K562 (cell line): ENCODE data around the gene GRIK5. TPM values are rescaled to one million over a fixed set of nuclear protein-coding genes. Genes with fewer than 3 reads are reported as not detected.

Source experiments
- BHLHE40 ChIP-seq: IDR thresholded peaks from 2 replicates; pipeline ENCODE4 v1.6.1; 2011; ENCODE audit warnings: low read length, improper control_type of control experiment
- CBX1 ChIP-seq: sonication (generic); IDR thresholded peaks from 2 replicates; pipeline ENCODE4 v1.6.1; 2016; ENCODE audit warnings: antibody characterized with exemption, low read depth, mild to moderate bottlenecking
- DDX20 ChIP-seq: fragments of 450-650 bp; IDR thresholded peaks from 2 replicates; pipeline ENCODE4 v1.6.1; 2016; ENCODE audit warnings: missing genetic modification characterization, low read depth, mild to moderate bottlenecking, missing compliant biosample characterization, moderate library complexity
- KLF10 ChIP-seq: fragments of 250-450 bp; sonication (Bioruptor Pico); IDR thresholded peaks from 2 replicates; pipeline ENCODE4 v1.6.1; 2021; ENCODE audit warnings: matching md5 sums
- NFIX ChIP-seq: fragments of 250-450 bp; sonication (Bioruptor Pico); IDR thresholded peaks from 2 replicates; pipeline ENCODE4 v1.4.0; 2020; ENCODE audit warnings: low read depth, mild to moderate bottlenecking, moderate library complexity
- POLR2G ChIP-seq: fragments of 200-400 bp; formaldehyde crosslinking; IDR thresholded peaks from 2 replicates; pipeline ENCODE4 v1.6.1; 2017; ENCODE audit warnings: low read depth, mild to moderate bottlenecking, antibody characterized with exemption, low read length, moderate library complexity
- RFX1 ChIP-seq: fragments of 450-650 bp; IDR thresholded peaks from 2 replicates; pipeline ENCODE4 v1.6.1; 2016; ENCODE audit warnings: mild to moderate bottlenecking, moderate library complexity
- ZNF124 ChIP-seq: sonication (generic); formaldehyde crosslinking; IDR thresholded peaks from 2 replicates; pipeline ENCODE4 v1.8.1; 2022; ENCODE audit warnings: missing genetic modification reagents
- ZNF830 ChIP-seq: fragments of 250-450 bp; sonication (Bioruptor Pico); IDR thresholded peaks from 2 replicates; pipeline ENCODE4 v1.5.0; 2021; ENCODE audit warnings: mild to moderate bottlenecking
- polyA plus RNA-seq, 8 experiments: library from polyadenylated mRNA; depleted of rRNA in 4 of 8; stranded (reverse) in 5 of 8; unstranded in 3 of 8; fragments of >200 nt; fragmentation: Nextera tagmentation in 2 of 8; fragmentation: Illumina TruSeq in 1 of 8; extraction: Ambion mirVana in 2 of 8; extraction: Trizol in 1 of 8; gene quantifications; 2 replicates each; pipeline versions ENCODE4 v1.2.1 to v1.2.3, GENCODE V29; 2011 to 2014; ENCODE audit warnings: inconsistent platforms in 1 of 8, missing spikeins in 1 of 8
- total RNA-seq, 7 experiments: library from RNA; depleted of rRNA in 6 of 7; stranded (reverse); fragments of >200 nt in 6 of 7; fragmentation: Illumina TruSeq in 2 of 7; extraction: Trizol in 2 of 7; gene quantifications; 2 replicates each; pipeline versions ENCODE4 v1.2.1 to v1.2.3, GENCODE V29; 2011 to 2021; ENCODE audit warnings: low replicate concordance in 1 of 7
- TF ChIP-seq, protein P1 (sequence below): sonication (generic); formaldehyde crosslinking; IDR thresholded peaks from 2 replicates; pipeline ENCODE4 v1.8.0; 2023; ENCODE audit warnings: missing genetic modification reagents, mild to moderate bottlenecking, borderline replicate concordance
- TF ChIP-seq, protein P2 (sequence below): fragments of 450-650 bp; IDR thresholded peaks from 2 replicates; pipeline ENCODE4 v1.6.1; 2016; ENCODE audit warnings: low read depth
- TF ChIP-seq, protein P3 (sequence below): sonication (generic); formaldehyde crosslinking; IDR thresholded peaks from 2 replicates; pipeline ENCODE4 v1.8.0; 2022; ENCODE audit warnings: mild to moderate bottlenecking, low read depth, missing genetic modification reagents

The GRIK5 gene
- total and polyA plus RNA-seq, 9 of the 15 experiments (the other 6 are each of a cell fraction or from before 2014, with no cell fraction given): 0.04 to 0.55 (median 0.27) TPM; not detected in 2

DNA sequence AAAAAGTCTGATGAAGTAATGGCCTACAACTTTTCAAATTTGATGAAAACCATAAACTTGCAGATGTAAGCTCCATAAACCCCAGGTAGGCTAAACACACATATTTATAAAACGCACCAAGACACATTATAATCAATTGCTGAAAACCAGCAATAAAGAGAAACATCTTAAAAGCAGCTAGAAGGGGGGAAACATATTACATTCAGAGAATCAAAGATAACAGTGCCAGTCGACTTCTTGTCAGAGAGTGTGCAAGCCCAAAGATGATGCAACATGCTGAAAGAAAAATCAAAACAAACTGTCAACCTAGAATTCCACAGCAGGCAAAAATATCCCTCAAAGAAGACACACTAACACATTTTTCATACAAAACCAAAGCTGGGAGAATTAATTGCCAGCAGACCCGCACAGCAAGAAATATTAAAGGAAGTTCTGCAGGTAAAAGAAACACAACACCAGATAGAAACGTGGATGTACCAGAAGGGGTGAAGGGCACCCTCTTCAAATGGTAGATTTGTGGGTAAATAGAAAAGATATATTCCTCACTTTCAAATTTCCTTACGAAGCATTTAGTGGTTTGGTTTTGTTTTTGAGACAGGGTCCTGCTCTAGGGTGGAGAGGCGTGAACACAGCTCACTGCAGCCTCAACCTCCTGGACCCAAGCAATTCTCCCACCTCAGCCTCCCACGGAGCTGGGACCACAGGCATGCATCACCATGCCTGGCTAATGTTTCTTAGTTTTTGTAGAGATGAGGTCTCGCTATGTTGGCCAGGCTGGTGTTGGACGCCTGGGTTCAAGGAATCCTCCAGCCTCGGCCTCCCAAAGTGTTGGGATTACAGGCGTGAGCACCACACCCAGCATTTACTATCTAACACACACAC, 59.5 kb downstream of the GRIK5 start (continued):
- TF ChIP-seq, protein P1, sequence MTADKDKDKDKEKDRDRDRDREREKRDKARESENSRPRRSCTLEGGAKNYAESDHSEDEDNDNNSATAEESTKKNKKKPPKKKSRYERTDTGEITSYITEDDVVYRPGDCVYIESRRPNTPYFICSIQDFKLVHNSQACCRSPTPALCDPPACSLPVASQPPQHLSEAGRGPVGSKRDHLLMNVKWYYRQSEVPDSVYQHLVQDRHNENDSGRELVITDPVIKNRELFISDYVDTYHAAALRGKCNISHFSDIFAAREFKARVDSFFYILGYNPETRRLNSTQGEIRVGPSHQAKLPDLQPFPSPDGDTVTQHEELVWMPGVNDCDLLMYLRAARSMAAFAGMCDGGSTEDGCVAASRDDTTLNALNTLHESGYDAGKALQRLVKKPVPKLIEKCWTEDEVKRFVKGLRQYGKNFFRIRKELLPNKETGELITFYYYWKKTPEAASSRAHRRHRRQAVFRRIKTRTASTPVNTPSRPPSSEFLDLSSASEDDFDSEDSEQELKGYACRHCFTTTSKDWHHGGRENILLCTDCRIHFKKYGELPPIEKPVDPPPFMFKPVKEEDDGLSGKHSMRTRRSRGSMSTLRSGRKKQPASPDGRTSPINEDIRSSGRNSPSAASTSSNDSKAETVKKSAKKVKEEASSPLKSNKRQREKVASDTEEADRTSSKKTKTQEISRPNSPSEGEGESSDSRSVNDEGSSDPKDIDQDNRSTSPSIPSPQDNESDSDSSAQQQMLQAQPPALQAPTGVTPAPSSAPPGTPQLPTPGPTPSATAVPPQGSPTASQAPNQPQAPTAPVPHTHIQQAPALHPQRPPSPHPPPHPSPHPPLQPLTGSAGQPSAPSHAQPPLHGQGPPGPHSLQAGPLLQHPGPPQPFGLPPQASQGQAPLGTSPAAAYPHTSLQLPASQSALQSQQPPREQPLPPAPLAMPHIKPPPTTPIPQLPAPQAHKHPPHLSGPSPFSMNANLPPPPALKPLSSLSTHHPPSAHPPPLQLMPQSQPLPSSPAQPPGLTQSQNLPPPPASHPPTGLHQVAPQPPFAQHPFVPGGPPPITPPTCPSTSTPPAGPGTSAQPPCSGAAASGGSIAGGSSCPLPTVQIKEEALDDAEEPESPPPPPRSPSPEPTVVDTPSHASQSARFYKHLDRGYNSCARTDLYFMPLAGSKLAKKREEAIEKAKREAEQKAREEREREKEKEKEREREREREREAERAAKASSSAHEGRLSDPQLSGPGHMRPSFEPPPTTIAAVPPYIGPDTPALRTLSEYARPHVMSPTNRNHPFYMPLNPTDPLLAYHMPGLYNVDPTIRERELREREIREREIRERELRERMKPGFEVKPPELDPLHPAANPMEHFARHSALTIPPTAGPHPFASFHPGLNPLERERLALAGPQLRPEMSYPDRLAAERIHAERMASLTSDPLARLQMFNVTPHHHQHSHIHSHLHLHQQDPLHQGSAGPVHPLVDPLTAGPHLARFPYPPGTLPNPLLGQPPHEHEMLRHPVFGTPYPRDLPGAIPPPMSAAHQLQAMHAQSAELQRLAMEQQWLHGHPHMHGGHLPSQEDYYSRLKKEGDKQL: no peak
- TF ChIP-seq DDX20 (tag) (peak; percentile 79; the same call in 1 of the 2 replicates), NFIX (CRISPR knock-in tag) (no peak), RFX1 (no peak), CBX1 (0 out of 2 replicates have a peak, but pooled peaks have one; percentile 23), ZNF830 (CRISPR knock-in tag) (no peak), BHLHE40 (no peak), POLR2G (no peak), KLF10 (CRISPR knock-in tag) (no peak), ZNF124 (CRISPR knock-in tag) (no peak)
- TF ChIP-seq, protein P2, sequence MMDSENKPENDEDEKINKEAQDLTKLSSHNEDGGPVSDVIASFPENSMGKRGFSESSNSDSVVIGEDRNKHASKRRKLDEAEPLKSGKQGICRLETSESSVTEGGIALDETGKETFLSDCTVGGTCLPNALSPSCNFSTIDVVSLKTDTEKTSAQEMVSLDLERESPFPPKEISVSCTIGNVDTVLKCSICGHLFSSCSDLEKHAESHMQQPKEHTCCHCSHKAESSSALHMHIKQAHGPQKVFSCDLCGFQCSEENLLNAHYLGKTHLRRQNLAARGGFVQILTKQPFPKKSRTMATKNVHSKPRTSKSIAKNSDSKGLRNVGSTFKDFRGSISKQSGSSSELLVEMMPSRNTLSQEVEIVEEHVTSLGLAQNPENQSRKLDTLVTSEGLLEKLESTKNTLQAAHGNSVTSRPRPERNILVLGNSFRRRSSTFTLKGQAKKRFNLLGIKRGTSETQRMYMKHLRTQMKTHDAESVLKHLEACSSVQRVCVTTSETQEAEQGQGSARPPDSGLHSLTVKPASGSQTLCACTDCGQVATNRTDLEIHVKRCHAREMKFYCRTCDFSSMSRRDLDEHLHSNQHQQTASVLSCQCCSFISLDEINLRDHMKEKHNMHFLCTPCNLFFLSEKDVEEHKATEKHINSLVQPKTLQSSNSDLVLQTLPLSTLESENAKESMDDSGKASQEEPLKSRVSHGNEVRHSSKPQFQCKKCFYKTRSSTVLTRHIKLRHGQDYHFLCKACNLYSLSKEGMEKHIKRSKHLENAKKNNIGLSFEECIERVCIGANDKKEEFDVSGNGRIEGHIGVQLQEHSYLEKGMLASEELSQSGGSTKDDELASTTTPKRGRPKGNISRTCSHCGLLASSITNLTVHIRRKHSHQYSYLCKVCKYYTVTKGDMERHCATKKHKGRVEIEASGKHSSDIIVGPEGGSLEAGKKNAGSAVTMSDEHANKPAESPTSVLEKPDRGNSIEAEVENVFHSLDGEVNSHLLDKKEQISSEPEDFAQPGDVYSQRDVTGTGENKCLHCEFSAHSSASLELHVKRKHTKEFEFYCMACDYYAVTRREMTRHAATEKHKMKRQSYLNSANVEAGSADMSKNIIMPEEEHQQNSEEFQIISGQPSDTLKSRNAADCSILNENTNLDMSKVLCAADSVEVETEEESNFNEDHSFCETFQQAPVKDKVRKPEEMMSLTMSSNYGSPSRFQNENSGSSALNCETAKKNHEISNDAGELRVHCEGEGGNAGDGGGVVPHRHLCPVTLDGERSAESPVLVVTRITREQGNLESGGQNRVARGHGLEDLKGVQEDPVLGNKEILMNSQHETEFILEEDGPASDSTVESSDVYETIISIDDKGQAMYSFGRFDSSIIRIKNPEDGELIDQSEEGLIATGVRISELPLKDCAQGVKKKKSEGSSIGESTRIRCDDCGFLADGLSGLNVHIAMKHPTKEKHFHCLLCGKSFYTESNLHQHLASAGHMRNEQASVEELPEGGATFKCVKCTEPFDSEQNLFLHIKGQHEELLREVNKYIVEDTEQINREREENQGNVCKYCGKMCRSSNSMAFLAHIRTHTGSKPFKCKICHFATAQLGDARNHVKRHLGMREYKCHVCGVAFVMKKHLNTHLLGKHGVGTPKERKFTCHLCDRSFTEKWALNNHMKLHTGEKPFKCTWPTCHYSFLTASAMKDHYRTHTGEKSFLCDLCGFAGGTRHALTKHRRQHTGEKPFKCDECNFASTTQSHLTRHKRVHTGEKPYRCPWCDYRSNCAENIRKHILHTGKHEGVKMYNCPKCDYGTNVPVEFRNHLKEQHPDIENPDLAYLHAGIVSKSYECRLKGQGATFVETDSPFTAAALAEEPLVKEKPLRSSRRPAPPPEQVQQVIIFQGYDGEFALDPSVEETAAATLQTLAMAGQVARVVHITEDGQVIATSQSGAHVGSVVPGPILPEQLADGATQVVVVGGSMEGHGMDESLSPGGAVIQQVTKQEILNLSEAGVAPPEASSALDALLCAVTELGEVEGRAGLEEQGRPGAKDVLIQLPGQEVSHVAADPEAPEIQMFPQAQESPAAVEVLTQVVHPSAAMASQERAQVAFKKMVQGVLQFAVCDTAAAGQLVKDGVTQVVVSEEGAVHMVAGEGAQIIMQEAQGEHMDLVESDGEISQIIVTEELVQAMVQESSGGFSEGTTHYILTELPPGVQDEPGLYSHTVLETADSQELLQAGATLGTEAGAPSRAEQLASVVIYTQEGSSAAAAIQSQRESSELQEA: no peak
- TF ChIP-seq, protein P3, sequence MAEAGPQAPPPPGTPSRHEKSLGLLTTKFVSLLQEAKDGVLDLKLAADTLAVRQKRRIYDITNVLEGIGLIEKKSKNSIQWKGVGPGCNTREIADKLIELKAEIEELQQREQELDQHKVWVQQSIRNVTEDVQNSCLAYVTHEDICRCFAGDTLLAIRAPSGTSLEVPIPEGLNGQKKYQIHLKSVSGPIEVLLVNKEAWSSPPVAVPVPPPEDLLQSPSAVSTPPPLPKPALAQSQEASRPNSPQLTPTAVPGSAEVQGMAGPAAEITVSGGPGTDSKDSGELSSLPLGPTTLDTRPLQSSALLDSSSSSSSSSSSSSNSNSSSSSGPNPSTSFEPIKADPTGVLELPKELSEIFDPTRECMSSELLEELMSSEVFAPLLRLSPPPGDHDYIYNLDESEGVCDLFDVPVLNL: no peak
